NCI-H2107 treated with DMSO at 0.1 percent for 48 hours (cell line): ENCODE results near the gene CDH24.

Experiments used
- DNase-seq: peaks from one replicate; lab custom pipeline; 2025; ENCODE audit not compliant: unreplicated experiment; lab: John Stamatoyannopoulos, UW

Gene CDH24, protein sequence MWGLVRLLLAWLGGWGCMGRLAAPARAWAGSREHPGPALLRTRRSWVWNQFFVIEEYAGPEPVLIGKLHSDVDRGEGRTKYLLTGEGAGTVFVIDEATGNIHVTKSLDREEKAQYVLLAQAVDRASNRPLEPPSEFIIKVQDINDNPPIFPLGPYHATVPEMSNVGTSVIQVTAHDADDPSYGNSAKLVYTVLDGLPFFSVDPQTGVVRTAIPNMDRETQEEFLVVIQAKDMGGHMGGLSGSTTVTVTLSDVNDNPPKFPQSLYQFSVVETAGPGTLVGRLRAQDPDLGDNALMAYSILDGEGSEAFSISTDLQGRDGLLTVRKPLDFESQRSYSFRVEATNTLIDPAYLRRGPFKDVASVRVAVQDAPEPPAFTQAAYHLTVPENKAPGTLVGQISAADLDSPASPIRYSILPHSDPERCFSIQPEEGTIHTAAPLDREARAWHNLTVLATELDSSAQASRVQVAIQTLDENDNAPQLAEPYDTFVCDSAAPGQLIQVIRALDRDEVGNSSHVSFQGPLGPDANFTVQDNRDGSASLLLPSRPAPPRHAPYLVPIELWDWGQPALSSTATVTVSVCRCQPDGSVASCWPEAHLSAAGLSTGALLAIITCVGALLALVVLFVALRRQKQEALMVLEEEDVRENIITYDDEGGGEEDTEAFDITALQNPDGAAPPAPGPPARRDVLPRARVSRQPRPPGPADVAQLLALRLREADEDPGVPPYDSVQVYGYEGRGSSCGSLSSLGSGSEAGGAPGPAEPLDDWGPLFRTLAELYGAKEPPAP

DNA sequence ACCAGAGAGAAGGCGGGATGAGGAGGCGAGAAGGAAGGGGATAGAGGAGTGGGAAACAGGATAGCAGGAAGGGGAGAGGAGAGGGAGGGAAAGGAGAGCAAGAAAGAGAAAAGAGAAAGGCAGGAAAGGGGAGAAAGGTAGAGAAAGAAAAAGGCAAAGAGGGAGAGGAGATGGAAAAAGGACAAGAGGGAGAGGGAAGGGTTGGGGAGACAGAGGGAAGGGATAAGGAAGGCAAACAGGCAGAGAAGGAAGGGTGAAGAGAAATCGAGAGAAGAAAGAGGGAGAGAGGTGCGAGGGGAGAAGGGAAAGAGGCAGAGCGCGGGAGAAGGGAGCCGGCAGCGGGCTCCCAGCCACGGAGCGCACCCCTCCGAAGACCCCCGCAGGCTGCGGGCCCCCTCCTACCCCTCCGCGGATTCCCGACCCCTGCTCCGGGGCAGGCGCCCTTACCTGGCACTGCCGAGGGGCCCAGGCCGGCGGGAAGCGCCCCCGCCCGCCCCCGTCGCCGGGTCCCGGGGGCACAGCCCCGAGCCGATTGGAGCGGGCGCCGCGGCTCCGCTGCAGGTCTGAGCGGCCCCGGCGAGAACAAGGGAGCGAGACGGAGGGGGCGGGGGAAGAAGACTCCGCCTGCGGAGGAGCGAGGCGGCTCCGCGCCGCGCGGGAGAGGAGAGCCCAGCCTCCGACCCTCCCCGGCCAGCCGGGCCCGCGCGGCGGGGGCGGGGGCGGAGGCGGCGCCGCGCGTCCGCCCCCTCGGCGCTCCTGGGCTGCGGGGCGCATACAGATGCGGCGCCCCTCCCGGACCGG lies at the start of gene CDH24:
Gene CDH24, minus strand, starts transcription at position 565 of the 801 bp plus-strand sequence. CDS start 1,787 bp downstream, outside the sequence.
- DNase-seq = no peak

DNA sequence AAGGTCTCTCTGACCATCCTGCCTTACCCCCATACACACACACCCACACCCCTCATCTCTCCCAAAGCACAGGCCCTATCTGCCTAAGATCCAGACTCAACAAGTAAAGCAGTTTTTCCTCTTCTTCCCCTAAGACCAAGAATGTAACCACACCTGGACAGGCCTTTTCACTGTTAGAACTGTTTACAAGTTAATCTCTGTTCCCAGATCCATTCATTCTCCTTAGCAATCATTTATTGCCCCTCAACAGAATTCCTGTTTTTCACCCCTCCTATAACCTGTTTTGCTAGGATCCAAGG lies 49.4 kb upstream of the CDH24 start:
- no peak for DNase-seq

DNA sequence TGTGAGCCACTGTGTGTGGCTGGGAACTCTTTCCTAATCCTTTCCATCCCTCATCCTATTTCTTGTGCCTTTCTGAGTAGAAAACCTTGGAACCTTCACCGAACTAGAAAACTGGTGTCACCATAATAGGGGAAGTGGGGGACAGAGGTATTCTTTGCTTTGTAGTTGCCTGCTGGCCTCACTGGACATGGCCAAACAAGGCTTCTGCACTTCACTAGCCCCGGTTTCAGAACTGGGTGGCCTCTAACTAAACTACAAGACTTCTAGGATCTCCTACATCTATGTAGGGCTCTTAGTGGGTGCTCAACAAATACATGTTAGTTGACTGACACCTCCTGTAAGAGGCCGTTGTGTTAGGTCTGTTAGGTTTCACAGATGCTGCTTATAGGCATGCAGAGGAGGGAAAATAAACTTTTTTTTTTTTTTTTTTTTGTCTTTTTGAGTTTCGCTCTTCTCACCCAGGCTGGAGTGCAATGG lies 48.1 kb upstream of the CDH24 start:
- DNase-seq = no peak

DNA sequence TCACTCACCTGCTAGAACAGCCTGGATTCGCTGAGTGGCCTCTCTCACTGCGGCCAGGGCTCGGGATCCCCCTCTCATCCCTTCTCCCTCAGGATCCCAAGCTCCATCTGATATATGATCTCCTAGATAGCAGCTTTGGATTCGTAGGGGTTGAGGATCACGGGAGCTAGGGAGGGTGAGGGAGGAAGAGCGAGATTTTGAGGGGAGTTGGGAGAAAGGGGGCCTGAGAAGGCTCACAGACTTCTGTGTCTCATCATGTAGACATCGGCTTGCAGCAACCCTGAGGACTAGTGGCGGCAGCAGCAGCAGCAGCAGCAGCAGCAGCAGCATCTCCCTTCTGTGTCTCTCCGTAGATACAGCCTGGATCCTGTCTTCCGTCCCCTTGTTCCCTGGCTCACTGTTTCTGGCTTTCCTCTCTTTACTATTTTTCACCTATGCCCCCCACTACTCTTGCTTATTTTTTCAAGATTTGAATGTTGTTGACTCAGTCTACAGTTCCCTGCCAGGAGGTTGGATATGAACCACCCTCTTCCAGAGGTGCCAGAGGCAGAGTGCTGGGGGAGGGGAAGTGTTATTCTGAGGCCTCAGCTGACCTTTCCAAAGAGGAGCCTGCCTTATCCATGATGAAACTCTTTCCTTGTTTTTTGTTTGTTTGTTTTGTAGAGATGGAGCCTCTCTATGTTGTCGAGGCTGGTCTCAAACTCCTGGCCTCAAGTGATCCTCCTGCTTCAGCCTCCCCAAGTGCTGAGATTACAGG lies 47.4 kb upstream of the CDH24 start, which contains the start of gene CIROP:
Gene CIROP, minus strand, starts transcription at position 399 of the 757 bp plus-strand sequence. Its CDS starts 69 bp downstream, at position 330.
- DNase-seq = peak; percentile 3

DNA sequence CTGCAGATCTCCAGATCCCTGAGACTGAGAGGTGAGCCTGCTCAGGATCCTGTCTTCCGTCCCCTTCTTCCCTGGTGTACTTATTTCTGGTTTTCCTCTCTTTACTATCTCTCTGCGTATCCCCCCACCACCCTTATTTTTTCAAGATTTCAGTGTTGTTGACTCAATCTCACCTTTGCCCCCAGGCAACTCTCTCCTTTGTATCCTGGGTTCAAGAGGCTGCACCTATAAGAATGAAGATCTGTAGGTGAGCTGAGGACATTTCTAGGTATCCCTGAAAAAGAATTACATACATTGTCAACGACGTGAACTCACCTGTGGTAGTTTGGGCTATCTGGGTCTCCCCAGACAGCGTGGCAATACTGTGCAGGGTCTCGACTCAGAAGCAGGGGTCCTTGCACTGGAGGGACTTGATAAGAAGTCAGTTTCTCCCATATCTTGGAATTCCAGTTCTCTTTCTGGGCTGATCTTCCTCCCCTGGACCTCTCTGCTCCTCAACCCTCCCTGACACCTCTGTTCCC lies 46.8 kb upstream of the CDH24 start:
- no peak for DNase-seq

DNA sequence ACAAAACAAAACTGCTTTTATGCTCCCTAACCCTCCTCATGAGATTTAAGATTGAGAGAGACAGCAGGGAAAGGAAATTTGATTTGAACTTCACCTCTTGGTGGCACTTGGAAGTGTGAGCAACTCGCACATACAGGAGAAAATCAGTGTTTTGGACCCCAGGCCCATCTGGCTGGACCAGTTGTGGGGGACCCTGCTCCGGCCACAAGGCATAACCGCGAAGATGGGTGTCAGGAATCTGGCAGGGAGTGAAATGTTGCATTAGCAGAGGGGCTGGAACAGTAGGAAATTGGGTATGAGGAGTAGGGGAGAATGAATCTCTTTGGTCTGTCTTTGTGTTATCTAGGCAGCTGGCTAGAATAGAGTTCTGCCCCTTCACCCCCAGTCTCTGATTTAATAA lies 46.3 kb upstream of the CDH24 start:
- DNase-seq = no peak

DNA sequence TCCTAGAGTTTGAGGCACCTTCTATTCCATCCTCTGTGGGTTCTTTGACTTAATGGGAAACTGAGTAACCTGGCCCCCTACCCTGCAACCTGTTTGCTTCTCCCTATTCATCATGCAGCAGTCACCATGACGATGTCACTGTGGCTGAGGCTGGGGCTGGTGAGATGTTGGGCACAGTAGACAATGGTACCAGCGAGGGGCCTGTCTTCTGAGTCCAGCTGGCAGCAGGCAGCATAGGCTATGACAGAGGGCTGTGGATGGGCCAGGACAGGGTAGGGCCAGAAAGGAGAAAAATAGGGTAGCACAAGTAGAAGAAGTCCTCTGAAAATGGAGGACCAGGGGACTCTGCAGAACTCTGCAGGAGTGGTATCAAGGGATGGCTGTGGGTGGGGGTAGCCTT lies 45.5 kb upstream of the CDH24 start:
- no peak for DNase-seq

DNA sequence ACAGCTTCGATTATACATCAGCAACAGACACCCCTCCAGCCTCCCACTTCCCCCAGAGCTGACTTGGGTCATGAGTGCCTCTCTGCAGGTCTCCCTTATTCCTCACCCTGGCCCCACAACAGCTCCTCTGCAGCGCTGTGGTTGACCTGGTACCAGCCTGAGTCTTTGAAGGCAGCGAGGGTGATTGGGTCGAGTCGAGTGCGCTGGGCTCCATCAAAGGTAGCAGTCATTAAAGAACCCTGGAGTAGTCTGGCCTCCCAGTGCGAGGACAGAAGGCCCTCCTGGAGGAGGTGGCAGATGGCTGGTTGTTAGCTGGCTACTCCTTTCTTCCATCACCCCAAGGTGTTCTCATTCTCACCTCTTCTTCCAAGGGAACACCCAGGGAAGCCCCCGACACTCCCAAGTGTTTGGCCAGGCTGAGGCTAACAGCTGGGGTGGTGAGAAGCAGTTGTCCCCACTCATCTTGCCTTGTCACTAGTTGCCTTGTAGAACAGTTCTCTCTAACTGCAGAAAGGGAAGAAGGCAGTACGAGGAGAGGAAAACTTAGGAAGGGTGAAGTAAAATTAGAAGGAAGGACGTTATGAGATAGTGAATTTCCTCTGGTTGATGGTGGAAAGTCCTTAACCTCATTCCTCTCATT lies 44.8 kb upstream of the CDH24 start:
- DNase-seq = no peak

DNA sequence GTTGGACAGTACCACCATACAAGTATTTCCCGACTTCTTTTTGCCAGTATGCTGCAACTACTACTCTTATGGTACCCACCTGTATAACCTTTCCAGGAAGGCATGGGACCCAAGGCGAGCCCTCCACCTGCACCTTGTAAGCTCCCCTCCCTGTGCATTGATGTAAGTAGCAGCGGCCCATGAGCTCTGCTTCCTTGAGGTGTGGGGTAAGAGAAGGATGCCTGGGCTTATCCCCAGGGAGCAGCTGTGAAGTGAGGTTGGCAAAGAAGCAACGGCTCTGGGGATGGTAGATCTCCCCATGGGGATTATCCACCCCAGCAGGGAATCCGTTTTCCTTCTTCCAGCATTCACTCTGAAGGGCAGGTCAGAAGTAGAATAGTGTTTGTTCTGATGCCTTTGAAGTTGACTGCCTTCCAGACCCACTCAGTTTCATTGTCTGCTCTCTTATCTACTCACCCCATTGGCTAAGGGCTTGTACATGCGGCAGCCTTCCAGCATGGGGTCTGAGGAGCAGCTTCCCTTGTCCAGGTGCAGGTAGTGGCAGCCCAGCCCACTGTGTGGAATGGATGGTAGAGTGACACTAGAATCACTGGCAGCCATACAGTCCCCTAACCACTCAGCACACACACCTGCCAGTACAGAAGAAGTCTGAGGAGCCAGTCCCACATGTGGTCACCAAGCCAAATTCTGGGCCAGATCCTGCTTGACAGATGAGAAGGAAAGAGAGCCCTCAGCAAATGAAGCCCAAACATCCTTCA lies 44.1 kb upstream of the CDH24 start:
- peak; percentile 57 for DNase-seq

DNA sequence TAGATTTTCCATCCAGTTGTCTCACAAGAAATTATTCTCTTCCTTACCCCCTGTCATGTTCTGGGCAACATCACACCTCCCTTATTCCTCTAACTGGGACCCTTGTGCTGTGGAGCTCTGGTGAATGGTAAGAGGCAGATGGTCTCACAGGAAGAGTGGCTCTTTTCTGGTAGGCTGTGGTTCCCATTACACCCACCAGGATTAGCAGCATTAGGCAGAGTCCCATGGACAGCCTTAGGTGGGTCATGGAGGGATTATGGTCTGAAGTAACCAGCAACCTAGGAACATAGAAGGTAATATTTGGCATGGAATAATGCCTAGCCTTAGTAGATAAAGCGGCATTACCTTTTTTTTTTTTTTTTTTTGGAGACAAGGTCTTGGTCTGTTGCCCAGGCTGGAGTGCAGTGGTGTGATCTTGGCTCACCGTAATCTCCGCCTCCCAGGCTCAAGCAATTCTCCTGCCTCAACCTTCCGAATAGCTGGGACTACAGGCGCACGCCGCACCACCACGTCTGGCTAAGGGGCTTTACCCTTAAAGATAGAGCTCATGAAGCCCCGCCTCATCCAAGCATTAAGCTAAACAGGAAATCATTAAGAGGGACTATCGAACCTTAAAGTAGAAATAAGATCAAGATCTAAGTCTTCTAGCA lies 42.0 kb upstream of the CDH24 start:
- DNase-seq = no peak

DNA sequence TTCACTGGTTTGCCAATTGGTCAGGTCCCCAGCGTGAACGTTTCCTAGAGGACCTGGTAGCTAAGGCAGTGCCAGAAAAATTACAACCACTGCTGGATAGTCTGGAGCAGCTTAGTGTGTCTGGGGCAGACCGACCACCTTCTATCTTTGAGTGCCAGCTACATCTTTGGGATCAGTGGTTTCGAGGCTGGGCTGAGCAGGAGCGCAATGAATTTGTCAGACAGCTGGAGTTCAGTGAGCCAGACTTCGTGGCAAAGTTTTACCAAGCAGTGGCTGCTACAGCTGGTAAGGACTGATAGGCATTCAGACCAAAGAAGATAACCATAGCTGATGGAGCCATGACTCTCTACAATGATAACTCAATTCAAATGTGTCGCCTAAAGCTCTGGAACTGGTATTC lies 40.5 kb upstream of the CDH24 start:
- no peak for DNase-seq

DNA sequence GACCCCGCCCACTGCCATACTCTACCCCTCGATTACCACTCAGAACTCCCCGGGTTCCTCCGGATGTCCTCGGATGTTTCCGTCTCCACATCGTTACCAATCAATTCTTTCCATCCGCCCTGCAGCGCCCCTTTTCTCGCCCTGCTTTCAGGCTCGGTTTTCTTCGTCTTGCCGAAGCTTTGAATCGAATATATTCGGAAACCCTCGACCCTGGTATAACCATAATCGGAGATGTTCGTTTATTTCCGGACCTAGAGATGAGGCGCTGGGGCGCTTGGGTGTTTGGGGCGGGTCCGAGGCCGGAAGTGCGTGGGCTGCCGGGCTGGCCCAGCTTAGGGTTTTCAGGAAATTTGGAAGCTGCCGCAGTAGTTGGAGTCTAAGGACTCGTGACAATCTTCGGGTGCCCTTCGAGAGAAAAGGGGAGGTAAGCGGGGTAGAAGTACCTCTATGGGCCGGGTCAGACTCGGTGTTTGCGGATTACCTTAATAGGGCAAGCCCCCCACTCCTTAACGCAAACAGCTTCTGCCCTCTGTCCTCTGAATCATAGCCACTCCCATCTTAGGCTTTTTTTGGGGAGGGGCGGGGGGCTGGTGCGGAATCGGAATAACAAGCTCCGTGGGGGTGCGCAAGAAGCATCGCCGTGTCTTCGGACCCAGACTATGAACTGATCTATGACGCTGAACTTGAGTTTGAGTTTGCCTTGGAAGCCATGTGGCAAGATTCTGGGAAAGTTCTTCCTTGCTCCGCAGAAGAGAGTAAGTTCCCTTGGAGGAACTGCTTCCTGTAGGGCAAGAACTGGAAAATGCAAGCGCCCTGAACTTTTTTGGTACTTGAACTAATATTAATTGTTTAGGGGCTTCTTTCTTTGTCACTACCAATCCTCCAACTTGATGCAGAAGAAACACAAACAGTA lies 38.1 kb upstream of the CDH24 start, which contains the start of gene C14orf119:
Gene C14orf119, plus strand, starts transcription at position 310 of the 913 bp plus-strand sequence. CDS start 2,154 bp downstream, outside the sequence.
- DNase-seq = no peak

DNA sequence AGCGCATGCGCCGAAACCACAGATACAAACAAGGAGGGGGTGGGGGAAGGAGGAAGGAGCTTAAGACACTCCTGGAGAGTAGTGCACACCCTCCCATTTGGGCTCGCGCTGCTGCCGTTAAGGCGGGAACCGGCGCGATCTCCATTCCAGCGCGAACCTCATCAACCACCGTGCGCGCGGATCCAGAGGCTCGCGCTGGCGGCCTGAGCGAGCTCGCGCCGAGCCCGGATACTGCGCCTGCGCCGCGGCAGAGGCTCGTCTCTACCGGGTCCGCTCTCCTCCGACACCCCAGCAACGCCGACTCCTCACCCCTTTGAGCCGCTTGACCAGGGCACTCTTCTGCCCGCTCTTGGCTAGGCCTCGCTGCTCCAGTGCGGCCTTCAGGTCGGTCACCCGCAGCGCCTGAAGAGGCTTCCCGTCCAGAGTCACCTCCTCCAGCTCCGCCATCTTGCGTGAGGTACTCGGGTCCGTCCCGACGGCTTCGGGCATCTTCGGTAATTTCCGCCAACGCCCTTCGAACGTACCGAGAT lies 37.4 kb upstream of the CDH24 start, which contains the start of gene ACIN1:
Gene ACIN1, minus strand, starts transcription at position 471 of the 530 bp plus-strand sequence. Its CDS starts 24 bp downstream, at position 447.
- no peak for DNase-seq

DNA sequence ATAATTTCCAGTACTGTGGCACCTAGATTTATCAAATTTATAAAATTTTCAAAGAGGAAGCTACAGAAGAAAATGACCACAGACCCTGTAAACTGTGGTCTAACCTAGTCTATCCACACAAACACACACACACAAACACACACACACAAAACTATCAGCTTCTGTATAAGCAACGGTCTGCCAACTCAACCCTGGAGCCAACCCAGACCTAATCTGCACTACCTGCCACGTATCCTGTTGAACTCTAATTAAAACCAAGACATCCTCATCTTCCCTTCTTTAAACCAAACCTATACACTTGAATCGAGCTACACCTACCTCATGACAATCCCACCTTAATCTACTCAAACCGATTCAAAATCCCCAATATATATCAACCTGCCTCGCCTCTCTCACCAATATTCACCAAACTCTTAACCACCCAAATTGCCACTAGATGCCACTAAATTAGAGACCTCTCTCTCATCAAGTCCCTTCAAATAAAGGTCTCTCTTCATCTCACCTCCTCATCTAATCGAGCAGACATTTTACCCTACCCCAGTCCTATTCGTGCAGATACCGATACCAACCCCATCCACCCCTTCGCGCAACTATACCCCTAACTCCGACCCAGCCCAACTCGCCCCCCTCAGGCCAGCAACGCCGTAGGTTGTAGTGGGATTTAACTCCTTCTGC lies 36.8 kb upstream of the CDH24 start:
- no peak for DNase-seq

DNA sequence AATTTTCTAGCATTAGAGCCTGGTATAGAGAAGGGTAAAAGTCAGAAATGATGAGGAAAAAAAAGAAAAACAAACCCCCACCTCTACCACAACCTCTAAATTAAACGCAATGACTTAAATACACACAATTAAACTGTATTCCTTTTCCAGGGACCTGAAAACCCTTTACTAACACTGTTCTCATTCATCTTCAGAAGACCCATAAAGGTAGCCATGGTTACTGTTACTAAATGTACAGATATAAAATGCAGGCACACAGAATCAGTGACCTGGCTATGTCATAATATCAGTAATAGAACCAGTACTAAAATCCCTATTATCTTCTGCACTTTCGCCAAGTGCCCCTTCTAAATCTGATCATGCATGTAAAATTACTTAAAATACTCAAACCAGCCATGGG lies 36.2 kb upstream of the CDH24 start:
- no peak for DNase-seq

DNA sequence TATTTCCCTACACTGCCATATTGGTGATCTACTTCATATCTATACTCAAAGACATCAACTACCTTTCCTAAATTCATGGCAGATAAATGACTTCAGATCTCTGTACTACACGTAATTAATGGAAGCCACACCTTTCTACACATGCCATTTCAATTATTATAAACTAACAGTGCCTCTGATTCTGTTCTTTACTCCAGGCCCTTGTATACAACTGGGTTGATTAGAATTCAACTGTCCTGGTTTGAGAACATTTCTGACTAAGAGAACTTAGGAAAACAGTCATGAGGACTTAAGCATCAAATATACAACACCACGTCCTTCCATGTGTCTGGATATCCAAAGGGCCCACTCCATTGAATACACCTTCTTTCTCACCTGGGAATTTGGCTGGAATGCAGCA lies 35.8 kb upstream of the CDH24 start:
- no peak for DNase-seq
